ENCODE measurements around the gene TMEM244.

- TF ChIP-seq POLR2A (IDR thresholded peaks at IDR 0.05) = no peak
- TF ChIP-seq CTCF (IDR thresholded peaks at IDR 0.05 in 4 of 5, conservative IDR thresholded peaks at IDR 0.05 in 1 of 5) = no peak
Measured at GRCh38 chr6:129852257-129852858, 8.8 kb downstream of the TMEM244 start.

Data from gastrocnemius medialis (tissue), 4 donors.